ENCODE data around the gene ATXN7L3.
A peak's percentile ranks its signal among the peaks of the same experiment; 100 is the strongest.

The ATXN7L3 gene

GRCh38 chr17:44207743-44208142 is 8.1 kb upstream of the ATXN7L3 start:
- no peak for DNase-seq (ENCODE audit: low read depth)
- no peak for TF ChIP-seq CTCF (IDR thresholded peaks at IDR 0.05; ENCODE audit: control insufficient read depth, insufficient read depth, low read depth, low read length, missing control alignments)
- no peak overlapping the region for H3K4me3 ChIP-seq (ENCODE audit: control insufficient read depth, low read depth, low read length)

- TF ChIP-seq CTCF (IDR thresholded peaks at IDR 0.05; ENCODE audit: control insufficient read depth, insufficient read depth, low read depth, low read length, missing control alignments), result no peak
- no peak for DNase-seq (ENCODE audit: low read depth)
These were observed 7.6 kb upstream of the ATXN7L3 start for GRCh38 chr17:44207319-44207718.

GRCh38 chr17:44206825-44207155 is 7.1 kb upstream of the ATXN7L3 start:
- H3K4me3 ChIP-seq (ENCODE audit: control insufficient read depth, low read depth, low read length), result no peak overlapping the region
- no peak for TF ChIP-seq CTCF (IDR thresholded peaks at IDR 0.05; ENCODE audit: control insufficient read depth, insufficient read depth, low read depth, low read length, missing control alignments)

More at GRCh38 chr17:44207319-44207718, 7.6 kb upstream of the ATXN7L3 start:
- no peak overlapping the region for H3K4me3 ChIP-seq (ENCODE audit: control insufficient read depth, low read depth, low read length)

GRCh38 chr17:44205962-44206824 is 6.5 kb upstream of the ATXN7L3 start:
- no peak for DNase-seq (ENCODE audit: low read depth)
- H3K4me3 ChIP-seq (ENCODE audit: control insufficient read depth, low read depth, low read length), result no peak overlapping the region
- peak; percentile 28 for TF ChIP-seq CTCF (IDR thresholded peaks at IDR 0.05; ENCODE audit: control insufficient read depth, insufficient read depth, low read depth, low read length, missing control alignments)

More at GRCh38 chr17:44206825-44207155, 7.1 kb upstream of the ATXN7L3 start:
- DNase-seq (ENCODE audit: low read depth), result no peak

GRCh38 chr17:44204441-44204882 is 4.8 kb upstream of the ATXN7L3 start:
- H3K4me3 ChIP-seq (ENCODE audit: control insufficient read depth, low read depth, low read length), result no peak overlapping the region
- no peak for TF ChIP-seq CTCF (IDR thresholded peaks at IDR 0.05; ENCODE audit: control insufficient read depth, insufficient read depth, low read depth, low read length, missing control alignments)
- DNase-seq (ENCODE audit: low read depth), result no peak

GRCh38 chr17:44203731-44204440 is 4.2 kb upstream of the ATXN7L3 start:
- no peak for DNase-seq (ENCODE audit: low read depth)
- no peak overlapping the region for H3K4me3 ChIP-seq (ENCODE audit: control insufficient read depth, low read depth, low read length)
- TF ChIP-seq CTCF (IDR thresholded peaks at IDR 0.05; ENCODE audit: control insufficient read depth, insufficient read depth, low read depth, low read length, missing control alignments), result peak; percentile 74

All from AG09309 (cell line).